Progenitor cell of endocrine pancreas (in vitro differentiated cells): Measurements from ENCODE around the gene ATP8B3. TPM values are rescaled to one million over a fixed set of nuclear protein-coding genes. Genes with fewer than 3 reads are reported as not detected.

Experiments
- DNase-seq: peaks from one replicate; pipeline ENCODE4 v3.0.0; 2021; ENCODE audit warnings: low spot score; ENCODE audit not compliant: unreplicated experiment
- H3K27ac Mint-ChIP-seq: 2 replicates; pipeline ENCODE4 v1.8.0; 2021; ENCODE audit warnings: mild to moderate bottlenecking, moderate library complexity, mixed read lengths
- H3K27me3 Mint-ChIP-seq: 2 replicates; pipeline ENCODE4 v1.8.0; 2021; ENCODE audit warnings: mixed read lengths
- H3K36me3 Mint-ChIP-seq: 2 replicates; pipeline ENCODE4 v1.8.0; 2022; ENCODE audit warnings: mixed read lengths; ENCODE audit not compliant: insufficient read depth
- H3K4me1 Mint-ChIP-seq: 2 replicates; pipeline ENCODE4 v1.8.0; 2021; ENCODE audit warnings: low read depth, mixed read lengths
- H3K4me3 Mint-ChIP-seq: 2 replicates; pipeline ENCODE4 v1.8.0; 2021; ENCODE audit warnings: low read depth, mild to moderate bottlenecking, moderate library complexity, mixed read lengths
- H3K9me3 Mint-ChIP-seq: 2 replicates; pipeline ENCODE4 v1.8.0; 2021; ENCODE audit warnings: low read depth, mixed read lengths
- total RNA-seq: library from RNA; stranded (reverse); gene quantifications from 2 replicates; pipeline ENCODE4 v1.2.1, GENCODE V29; 2021
- TF ChIP-seq, protein P1 (sequence below): fragments of 200-600 bp; sonication (generic); IDR thresholded peaks from one replicate; pipeline ENCODE4 v1.5.0; 2021; ENCODE audit warnings: antibody characterized with exemption, mild to moderate bottlenecking; ENCODE audit not compliant: unreplicated experiment

ATP8B3 gene
- total RNA-seq, 1 donor from 2014 or later: 4.1 TPM

DNA sequence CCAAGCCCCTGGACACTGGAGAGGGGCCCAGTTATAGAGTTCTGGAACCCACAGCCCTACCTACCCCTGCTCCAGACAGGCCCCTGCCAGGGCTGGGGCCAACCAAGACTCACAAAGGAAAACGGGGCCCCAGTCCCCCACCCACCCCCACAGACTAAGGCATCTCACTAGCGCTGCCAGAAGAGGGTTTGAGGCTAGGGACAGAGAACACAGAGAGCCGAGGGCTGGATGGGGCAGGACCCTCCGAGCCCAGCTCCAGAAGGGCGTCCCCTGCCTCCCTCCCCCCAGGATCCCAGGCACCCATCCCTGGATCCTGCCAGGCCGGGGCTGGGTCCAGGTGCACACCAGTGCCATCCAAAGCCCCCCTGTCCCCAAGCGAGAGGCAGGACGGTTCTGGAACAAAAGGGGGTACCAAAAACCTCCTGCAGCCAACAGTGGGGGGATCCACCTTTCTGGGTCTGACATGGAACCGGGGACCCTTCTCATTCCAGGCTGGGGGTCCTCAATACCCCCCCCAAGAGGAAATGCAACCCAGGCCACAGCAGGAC, 40.6 kb upstream of the ATP8B3 start:
- Mint-ChIP-seq H3K27me3 (no peaks in the 10 kb centered on the region), H3K9me3 (no peaks in the 10 kb centered on the region), H3K36me3 (peaks cover 1% of the 10 kb centered on the region), H3K27ac (no peak overlapping the region), H3K4me3 (no peak overlapping the region), H3K4me1 (peaks cover 1% of the 10 kb centered on the region)
- DNase-seq: no peak
- TF ChIP-seq, protein P1, sequence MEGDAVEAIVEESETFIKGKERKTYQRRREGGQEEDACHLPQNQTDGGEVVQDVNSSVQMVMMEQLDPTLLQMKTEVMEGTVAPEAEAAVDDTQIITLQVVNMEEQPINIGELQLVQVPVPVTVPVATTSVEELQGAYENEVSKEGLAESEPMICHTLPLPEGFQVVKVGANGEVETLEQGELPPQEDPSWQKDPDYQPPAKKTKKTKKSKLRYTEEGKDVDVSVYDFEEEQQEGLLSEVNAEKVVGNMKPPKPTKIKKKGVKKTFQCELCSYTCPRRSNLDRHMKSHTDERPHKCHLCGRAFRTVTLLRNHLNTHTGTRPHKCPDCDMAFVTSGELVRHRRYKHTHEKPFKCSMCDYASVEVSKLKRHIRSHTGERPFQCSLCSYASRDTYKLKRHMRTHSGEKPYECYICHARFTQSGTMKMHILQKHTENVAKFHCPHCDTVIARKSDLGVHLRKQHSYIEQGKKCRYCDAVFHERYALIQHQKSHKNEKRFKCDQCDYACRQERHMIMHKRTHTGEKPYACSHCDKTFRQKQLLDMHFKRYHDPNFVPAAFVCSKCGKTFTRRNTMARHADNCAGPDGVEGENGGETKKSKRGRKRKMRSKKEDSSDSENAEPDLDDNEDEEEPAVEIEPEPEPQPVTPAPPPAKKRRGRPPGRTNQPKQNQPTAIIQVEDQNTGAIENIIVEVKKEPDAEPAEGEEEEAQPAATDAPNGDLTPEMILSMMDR: no peak

DNA sequence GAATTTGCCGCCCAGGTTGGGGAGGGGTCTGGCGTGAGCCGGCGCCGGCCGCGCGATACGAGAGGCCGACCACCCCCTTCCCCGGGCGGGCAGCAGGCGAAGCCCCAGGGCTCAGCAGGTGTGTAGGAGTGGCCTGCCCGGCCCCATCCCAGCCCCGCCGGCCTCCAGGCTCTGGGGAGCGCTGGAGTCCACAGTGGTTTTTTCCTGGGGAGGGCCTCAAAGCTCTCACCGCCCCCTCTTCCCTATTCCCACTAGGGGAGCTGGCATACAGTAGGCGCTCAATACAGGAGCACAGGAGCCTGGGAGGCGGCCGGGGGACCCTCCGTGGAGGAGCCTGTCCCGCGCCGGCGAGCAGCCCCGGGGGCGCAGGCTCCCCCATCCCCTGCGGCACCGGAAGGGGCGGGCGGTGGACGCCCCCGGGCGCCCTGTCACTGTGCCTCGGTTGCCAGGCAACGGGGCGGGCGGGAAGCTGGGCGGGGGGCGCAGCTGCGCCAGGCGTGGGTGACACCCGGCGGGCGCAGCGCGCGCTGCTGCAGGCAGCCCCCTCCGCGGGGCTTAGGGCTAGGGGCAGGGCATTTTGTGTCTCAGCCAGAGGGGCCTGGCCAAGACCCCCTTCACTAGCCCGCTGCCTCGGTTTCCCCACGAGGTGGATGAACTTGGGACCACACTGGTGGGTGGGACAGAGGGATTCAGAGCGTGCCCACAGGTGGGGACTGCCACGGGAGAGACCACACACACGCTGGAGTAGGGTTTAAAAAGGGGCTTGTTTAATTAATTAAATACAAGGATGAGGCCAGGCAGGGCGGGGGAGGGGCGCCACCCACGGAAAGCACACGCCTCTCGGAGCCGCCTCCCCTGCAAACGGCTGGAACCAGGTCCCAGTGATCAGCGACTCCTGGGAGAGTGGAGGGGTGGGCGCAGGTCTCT, 39.8 kb upstream of the ATP8B3 start:
- Mint-ChIP-seq H3K4me3 (no peak overlapping the region), H3K36me3 (peaks cover 1% of the 10 kb centered on the region), H3K4me1 (peaks cover 7% of the 10 kb centered on the region), H3K9me3 (no peaks in the 10 kb centered on the region), H3K27ac (no peak overlapping the region), H3K27me3 (no peaks in the 10 kb centered on the region)
- no peak for DNase-seq
- TF ChIP-seq, protein P1: no peak

DNA sequence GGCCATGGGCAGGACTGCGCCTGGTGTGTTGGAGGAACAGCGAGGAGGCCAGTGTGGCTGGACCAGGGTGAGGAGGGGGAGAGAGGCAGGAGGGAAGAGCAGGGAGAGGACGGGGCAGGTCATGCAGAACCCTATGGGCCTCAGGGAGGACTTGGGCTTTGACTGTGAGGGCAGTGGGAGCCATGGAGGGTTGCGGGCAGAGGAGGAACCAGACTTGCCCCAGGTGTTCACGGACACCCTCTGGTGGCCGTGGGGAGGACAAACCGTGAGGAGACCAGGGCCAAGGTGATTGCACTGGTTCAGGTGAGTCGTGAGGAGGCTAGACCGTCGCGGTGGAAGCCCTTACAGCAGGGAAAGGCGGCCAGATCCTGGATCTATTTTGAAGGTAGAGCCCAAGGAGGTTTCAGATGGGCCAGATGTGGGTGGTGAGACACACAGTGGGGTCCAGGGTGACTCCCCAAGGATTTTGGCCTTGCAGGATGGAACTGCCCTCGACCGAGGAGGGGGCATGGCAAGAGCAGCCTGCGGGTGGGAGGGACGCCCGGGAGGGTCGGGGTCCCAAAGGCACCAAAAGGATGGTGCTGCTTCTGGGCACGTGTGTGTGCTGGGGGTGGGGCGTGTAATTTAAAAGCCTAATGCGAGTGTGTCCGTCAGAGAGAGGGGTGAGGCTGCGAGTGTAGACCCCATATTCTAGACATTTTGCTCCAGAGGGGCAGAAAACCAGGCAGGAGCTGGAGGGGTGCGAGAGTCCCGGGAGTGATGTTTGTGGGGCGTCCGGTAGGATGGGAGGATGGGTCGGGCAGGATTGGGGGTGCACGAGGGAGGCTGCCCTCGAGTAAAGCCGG, 39.0 kb upstream of the ATP8B3 start:
- no peak overlapping the region for H3K27ac Mint-ChIP-seq

DNA sequence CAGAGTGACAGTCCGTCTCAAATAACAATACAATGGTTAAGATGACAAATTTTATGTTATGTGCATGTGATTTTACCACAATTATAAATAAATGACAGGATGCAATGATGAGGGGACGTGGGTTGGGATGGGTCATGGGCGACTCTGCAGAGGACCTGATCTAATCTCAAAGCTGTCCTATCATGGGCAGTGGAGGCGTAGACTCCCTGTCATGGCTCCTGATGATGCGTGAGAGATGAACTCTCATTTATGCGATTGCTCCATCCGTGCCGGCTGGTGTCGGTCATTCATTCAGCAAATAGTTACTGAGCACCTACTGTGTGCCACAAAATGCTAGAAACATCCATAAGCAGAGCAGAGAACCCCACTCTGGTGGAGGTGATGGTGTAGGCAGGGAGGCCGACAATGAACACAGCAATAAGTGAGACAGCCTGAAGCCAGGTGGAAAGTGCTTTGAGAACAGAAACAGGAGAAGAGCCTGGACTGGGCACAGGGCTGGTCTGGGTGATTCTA, 37.9 kb upstream of the ATP8B3 start:
- H3K4me1 Mint-ChIP-seq: peaks cover 12% of the 10 kb centered on the region
- H3K27ac Mint-ChIP-seq: no peak overlapping the region
- no peaks in the 10 kb centered on the region for H3K27me3 Mint-ChIP-seq
- peaks cover 1% of the 10 kb centered on the region for H3K36me3 Mint-ChIP-seq
- DNase-seq: no peak
- TF ChIP-seq, protein P1: no peak
- H3K9me3 Mint-ChIP-seq: no peaks in the 10 kb centered on the region
- no peak overlapping the region for H3K4me3 Mint-ChIP-seq

More for the DNA sequence above, 39.0 kb upstream of the ATP8B3 start:
- Mint-ChIP-seq H3K4me3 (no peak overlapping the region), H3K4me1 (peaks cover 12% of the 10 kb centered on the region), H3K27me3 (no peaks in the 10 kb centered on the region), H3K36me3 (peaks cover 1% of the 10 kb centered on the region), H3K9me3 (no peaks in the 10 kb centered on the region)
- TF ChIP-seq, protein P1: peak; percentile 14
- DNase-seq: no peak

DNA sequence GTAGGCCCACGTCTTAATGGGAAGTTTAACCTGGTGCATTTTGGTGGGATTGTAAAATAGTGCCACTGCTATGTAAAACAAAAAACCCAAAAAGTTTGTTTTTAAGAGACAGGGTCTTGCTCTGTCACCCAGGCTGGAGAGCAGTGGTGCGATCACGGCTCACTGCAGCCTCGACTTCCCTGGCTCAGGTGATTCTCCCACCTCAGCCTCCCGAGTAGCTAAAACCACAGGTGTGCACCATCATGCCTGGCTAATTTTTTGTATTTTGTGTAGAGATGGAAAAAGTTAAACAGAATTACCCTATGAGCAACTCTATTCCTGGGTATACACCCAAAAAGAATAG, 37.0 kb upstream of the ATP8B3 start:
- Mint-ChIP-seq H3K4me3 (peak overlapping the region; percentile 65), H3K4me1 (peaks cover 12% of the 10 kb centered on the region), H3K36me3 (peaks cover 1% of the 10 kb centered on the region), H3K27ac (peak overlapping the region; percentile 94), H3K9me3 (no peaks in the 10 kb centered on the region), H3K27me3 (no peaks in the 10 kb centered on the region)
- TF ChIP-seq, protein P1: no peak
- DNase-seq: no peak
